ENCODE results near the gene ZFP36L2.

ZFP36L2 gene

GRCh38 chr2:43183743-43184142 lies 42.7 kb downstream of the ZFP36L2 start:
- Histone ChIP-seq H3K79me2 (ENCODE audit: control insufficient read depth, insufficient read depth, low read length, unreplicated experiment) (no peaks in the 10 kb centered on the region), H3K36me3 (ENCODE audit: insufficient read depth, low read length) (no peaks in the 10 kb centered on the region), H3K27me3 (ENCODE audit: insufficient read depth, low read length) (no peaks in the 10 kb centered on the region), H3K4me1 (ENCODE audit: control insufficient read depth, insufficient read depth, low read length, unreplicated experiment) (peaks cover 20% of the 10 kb centered on the region), H3K4me3 (ENCODE audit: low read depth, low read length) (no peak overlapping the region), H2AFZ (ENCODE audit: low read length, unreplicated experiment) (no peak overlapping the region), H3K27ac (ENCODE audit: low read depth, low read length) (no peak overlapping the region)

GRCh38 chr2:43180897-43181296 lies 45.5 kb downstream of the ZFP36L2 start:
- Histone ChIP-seq H3K36me3 (ENCODE audit: insufficient read depth, low read length) (no peaks in the 10 kb centered on the region), H3K27ac (ENCODE audit: low read depth, low read length) (no peak overlapping the region), H2AFZ (ENCODE audit: low read length, unreplicated experiment) (no peak overlapping the region), H3K4me3 (ENCODE audit: low read depth, low read length) (no peak overlapping the region), H3K27me3 (ENCODE audit: insufficient read depth, low read length) (no peaks in the 10 kb centered on the region), H3K4me1 (ENCODE audit: control insufficient read depth, insufficient read depth, low read length, unreplicated experiment) (peaks cover 28% of the 10 kb centered on the region), H3K79me2 (ENCODE audit: control insufficient read depth, insufficient read depth, low read length, unreplicated experiment) (no peaks in the 10 kb centered on the region)

- no peaks in the 10 kb centered on the region for H3K79me2 ChIP-seq (ENCODE audit: control insufficient read depth, insufficient read depth, low read length, unreplicated experiment)
- H3K27me3 ChIP-seq (ENCODE audit: insufficient read depth, low read length) = no peaks in the 10 kb centered on the region
- H3K4me3 ChIP-seq (ENCODE audit: low read depth, low read length) = no peak overlapping the region
- no peak overlapping the region for H3K27ac ChIP-seq (ENCODE audit: low read depth, low read length)
- no peaks in the 10 kb centered on the region for H3K36me3 ChIP-seq (ENCODE audit: insufficient read depth, low read length)
- no peak overlapping the region for H2AFZ ChIP-seq (ENCODE audit: low read length, unreplicated experiment)
- H3K4me1 ChIP-seq (ENCODE audit: control insufficient read depth, insufficient read depth, low read length, unreplicated experiment) = peaks cover 24% of the 10 kb centered on the region
Measured at GRCh38 chr2:43179942-43180341, 46.5 kb downstream of the ZFP36L2 start.

- Histone ChIP-seq H3K4me3 (ENCODE audit: low read depth, low read length) (peak overlapping the region; percentile 41; the same call in 1 of the 2 replicates), H3K27ac (ENCODE audit: low read depth, low read length) (peak overlapping the region; percentile 74), H2AFZ (ENCODE audit: low read length, unreplicated experiment) (peak overlapping the region; percentile 96), H3K79me2 (ENCODE audit: control insufficient read depth, insufficient read depth, low read length, unreplicated experiment) (no peaks in the 10 kb centered on the region), H3K36me3 (ENCODE audit: insufficient read depth, low read length) (no peaks in the 10 kb centered on the region), H3K4me1 (ENCODE audit: control insufficient read depth, insufficient read depth, low read length, unreplicated experiment) (peaks cover 16% of the 10 kb centered on the region), H3K27me3 (ENCODE audit: insufficient read depth, low read length) (no peaks in the 10 kb centered on the region)
Measured at GRCh38 chr2:43178602-43179542, 47.5 kb downstream of the ZFP36L2 start.

GRCh38 chr2:43178055-43178598 lies 48.3 kb downstream of the ZFP36L2 start:
- H2AFZ ChIP-seq (ENCODE audit: low read length, unreplicated experiment) = peak overlapping the region; percentile 62
- H3K79me2 ChIP-seq (ENCODE audit: control insufficient read depth, insufficient read depth, low read length, unreplicated experiment) = no peaks in the 10 kb centered on the region
- H3K27ac ChIP-seq (ENCODE audit: low read depth, low read length) = peak overlapping the region; percentile 74
- H3K4me1 ChIP-seq (ENCODE audit: control insufficient read depth, insufficient read depth, low read length, unreplicated experiment) = peaks cover 16% of the 10 kb centered on the region
- no peaks in the 10 kb centered on the region for H3K27me3 ChIP-seq (ENCODE audit: insufficient read depth, low read length)
- H3K4me3 ChIP-seq (ENCODE audit: low read depth, low read length) = no peak overlapping the region
- no peaks in the 10 kb centered on the region for H3K36me3 ChIP-seq (ENCODE audit: insufficient read depth, low read length)

GRCh38 chr2:43176449-43176848 lies 50.0 kb downstream of the ZFP36L2 start:
- H3K27me3 ChIP-seq (ENCODE audit: insufficient read depth, low read length) = no peaks in the 10 kb centered on the region
- H3K4me1 ChIP-seq (ENCODE audit: control insufficient read depth, insufficient read depth, low read length, unreplicated experiment) = peaks cover 16% of the 10 kb centered on the region

GRCh38 chr2:43175876-43176275 lies 50.5 kb downstream of the ZFP36L2 start:
- Histone ChIP-seq H3K27ac (ENCODE audit: low read depth, low read length) (no peak overlapping the region), H3K4me1 (ENCODE audit: control insufficient read depth, insufficient read depth, low read length, unreplicated experiment) (peaks cover 16% of the 10 kb centered on the region), H2AFZ (ENCODE audit: low read length, unreplicated experiment) (no peak overlapping the region), H3K27me3 (ENCODE audit: insufficient read depth, low read length) (no peaks in the 10 kb centered on the region), H3K79me2 (ENCODE audit: control insufficient read depth, insufficient read depth, low read length, unreplicated experiment) (no peaks in the 10 kb centered on the region), H3K4me3 (ENCODE audit: low read depth, low read length) (no peak overlapping the region), H3K36me3 (ENCODE audit: insufficient read depth, low read length) (no peaks in the 10 kb centered on the region)

More at GRCh38 chr2:43176449-43176848, 50.0 kb downstream of the ZFP36L2 start:
- no peak overlapping the region for H3K4me3 ChIP-seq (ENCODE audit: low read depth, low read length)
- H3K79me2 ChIP-seq (ENCODE audit: control insufficient read depth, insufficient read depth, low read length, unreplicated experiment) = no peaks in the 10 kb centered on the region
- H2AFZ ChIP-seq (ENCODE audit: low read length, unreplicated experiment) = no peak overlapping the region
- no peaks in the 10 kb centered on the region for H3K36me3 ChIP-seq (ENCODE audit: insufficient read depth, low read length)
- no peak overlapping the region for H3K27ac ChIP-seq (ENCODE audit: low read depth, low read length)

GRCh38 chr2:43175020-43175441 lies 51.4 kb downstream of the ZFP36L2 start:
- no peak overlapping the region for H3K27ac ChIP-seq (ENCODE audit: low read depth, low read length)
- H3K4me1 ChIP-seq (ENCODE audit: control insufficient read depth, insufficient read depth, low read length, unreplicated experiment) = peaks cover 16% of the 10 kb centered on the region
- H3K36me3 ChIP-seq (ENCODE audit: insufficient read depth, low read length) = no peaks in the 10 kb centered on the region
- H3K79me2 ChIP-seq (ENCODE audit: control insufficient read depth, insufficient read depth, low read length, unreplicated experiment) = no peaks in the 10 kb centered on the region
- no peak overlapping the region for H3K4me3 ChIP-seq (ENCODE audit: low read depth, low read length)
- no peak overlapping the region for H2AFZ ChIP-seq (ENCODE audit: low read length, unreplicated experiment)
- no peaks in the 10 kb centered on the region for H3K27me3 ChIP-seq (ENCODE audit: insufficient read depth, low read length)

- Histone ChIP-seq H3K27ac (ENCODE audit: low read depth, low read length) (no peak overlapping the region), H3K36me3 (ENCODE audit: insufficient read depth, low read length) (no peaks in the 10 kb centered on the region), H3K79me2 (ENCODE audit: control insufficient read depth, insufficient read depth, low read length, unreplicated experiment) (no peaks in the 10 kb centered on the region), H3K4me3 (ENCODE audit: low read depth, low read length) (no peak overlapping the region), H3K27me3 (ENCODE audit: insufficient read depth, low read length) (no peaks in the 10 kb centered on the region), H3K4me1 (ENCODE audit: control insufficient read depth, insufficient read depth, low read length, unreplicated experiment) (peaks cover 16% of the 10 kb centered on the region), H2AFZ (ENCODE audit: low read length, unreplicated experiment) (no peak overlapping the region)
Measured at GRCh38 chr2:43174368-43174916, 52.0 kb downstream of the ZFP36L2 start.

Measured in ACC112 (cell line).